Suprapubic skin (tissue), 4 donors: ENCODE data around the gene RBM33. TPM values are rescaled to one million over a fixed set of nuclear protein-coding genes. Genes with fewer than 3 reads are reported as not detected.

Experiments
- DNase-seq, 2 donors: peaks; one replicate each; pipeline ENCODE4 v3.0.0-alpha.2; 2019; ENCODE audit warnings: low spot score in 2 of 2
- H3K27ac ChIP-seq: fragments of 200-600 bp; sonication (generic); one replicate; pipeline ENCODE4 v1.5.1; 2019
- H3K27me3 ChIP-seq: fragments of 200-600 bp; sonication (generic); one replicate; pipeline ENCODE4 v1.5.1; 2019
- H3K36me3 ChIP-seq: fragments of 200-600 bp; sonication (generic); one replicate; pipeline ENCODE4 v1.5.1; 2019
- H3K4me1 ChIP-seq: fragments of 200-600 bp; sonication (generic); one replicate; pipeline ENCODE4 v1.5.1; 2019
- H3K4me3 ChIP-seq: fragments of 200-600 bp; sonication (generic); one replicate; pipeline ENCODE4 v1.5.1; 2019; ENCODE audit warnings: mild to moderate bottlenecking
- H3K9me3 ChIP-seq: fragments of 200-600 bp; sonication (generic); one replicate; pipeline ENCODE4 v1.5.1; 2019
- CTCF ChIP-seq, 2 donors: fragments of 200-600 bp in 1 of 2; fragments of 450-650 bp in 1 of 2; sonication (generic) in 1 of 2; IDR thresholded peaks; one replicate each; pipeline ENCODE4 v1.5.1; 2016 to 2019; ENCODE audit warnings: antibody characterized with exemption in 2 of 2, mild to moderate bottlenecking in 1 of 2, moderate library complexity in 1 of 2
- EP300 ChIP-seq: sonication (generic); formaldehyde crosslinking; IDR thresholded peaks from one replicate; pipeline ENCODE4 v1.6.1; 2017; ENCODE audit warnings: antibody characterized with exemption
- POLR2A ChIP-seq, 2 donors: fragments of 450-650 bp; IDR thresholded peaks; one replicate each; pipeline ENCODE4 v1.6.1; 2017; ENCODE audit warnings: antibody characterized with exemption in 2 of 2, mild to moderate bottlenecking in 2 of 2, moderate library complexity in 2 of 2
- POLR2AphosphoS5 ChIP-seq, 3 donors: sonication (generic); formaldehyde crosslinking; IDR thresholded peaks; one replicate each; pipeline ENCODE4 v1.6.1; 2017; ENCODE audit warnings: antibody characterized with exemption in 3 of 3
- WGBS: methylation state at CpG from one replicate; pipeline ENCODE4 v1.1.5; 2018; 5-methylcytosine and 5-hydroxymethylcytosine counted together
- total RNA-seq, 4 donors: library from RNA; depleted of rRNA; stranded (reverse); fragments of >200 nt; gene quantifications; one replicate each; pipeline ENCODE4 v1.1.0, GENCODE V29; 2016

The RBM33 gene
- total RNA-seq, 4 donors from 2014 or later, result 37.4 to 121 (median 58.2) TPM

- 78% methylated on average over 8 of the region's 8 CpGs for WGBS
- DNase-seq, result no peak
- H3K27me3 ChIP-seq, result peaks cover 50% of the 10 kb centered on the region
- no peaks in the 10 kb centered on the region for H3K36me3 ChIP-seq
- no peaks in the 10 kb centered on the region for H3K9me3 ChIP-seq
- TF ChIP-seq EP300 (no peak), POLR2AphosphoS5 (IDR thresholded peaks at IDR 0.05) (no peak), POLR2A (IDR thresholded peaks at IDR 0.05) (no peak), CTCF (IDR thresholded peaks at IDR 0.05) (no peak)
- peaks cover 19% of the 10 kb centered on the region for H3K4me1 ChIP-seq
- no peak overlapping the region for H3K4me3 ChIP-seq
- no peak overlapping the region for H3K27ac ChIP-seq
These were observed 151.5 kb downstream of the RBM33 start for GRCh38 chr7:155795951-155796350.

- peaks cover 56% of the 10 kb centered on the region for H3K27me3 ChIP-seq
- no peak overlapping the region for H3K4me3 ChIP-seq
- DNase-seq, result no peak
- H3K4me1 ChIP-seq, result peaks cover 19% of the 10 kb centered on the region
- no peaks in the 10 kb centered on the region for H3K36me3 ChIP-seq
- WGBS, result 40% methylated on average over 34 of the region's 60 CpGs
- TF ChIP-seq POLR2AphosphoS5 (IDR thresholded peaks at IDR 0.05) (no peak), POLR2A (IDR thresholded peaks at IDR 0.05) (no peak), EP300 (no peak), CTCF (IDR thresholded peaks at IDR 0.05) (peak; percentile 9 to 85)
- H3K27ac ChIP-seq, result no peak overlapping the region
- no peaks in the 10 kb centered on the region for H3K9me3 ChIP-seq
These were observed 152.2 kb downstream of the RBM33 start for GRCh38 chr7:155796381-155797261.

DNA sequence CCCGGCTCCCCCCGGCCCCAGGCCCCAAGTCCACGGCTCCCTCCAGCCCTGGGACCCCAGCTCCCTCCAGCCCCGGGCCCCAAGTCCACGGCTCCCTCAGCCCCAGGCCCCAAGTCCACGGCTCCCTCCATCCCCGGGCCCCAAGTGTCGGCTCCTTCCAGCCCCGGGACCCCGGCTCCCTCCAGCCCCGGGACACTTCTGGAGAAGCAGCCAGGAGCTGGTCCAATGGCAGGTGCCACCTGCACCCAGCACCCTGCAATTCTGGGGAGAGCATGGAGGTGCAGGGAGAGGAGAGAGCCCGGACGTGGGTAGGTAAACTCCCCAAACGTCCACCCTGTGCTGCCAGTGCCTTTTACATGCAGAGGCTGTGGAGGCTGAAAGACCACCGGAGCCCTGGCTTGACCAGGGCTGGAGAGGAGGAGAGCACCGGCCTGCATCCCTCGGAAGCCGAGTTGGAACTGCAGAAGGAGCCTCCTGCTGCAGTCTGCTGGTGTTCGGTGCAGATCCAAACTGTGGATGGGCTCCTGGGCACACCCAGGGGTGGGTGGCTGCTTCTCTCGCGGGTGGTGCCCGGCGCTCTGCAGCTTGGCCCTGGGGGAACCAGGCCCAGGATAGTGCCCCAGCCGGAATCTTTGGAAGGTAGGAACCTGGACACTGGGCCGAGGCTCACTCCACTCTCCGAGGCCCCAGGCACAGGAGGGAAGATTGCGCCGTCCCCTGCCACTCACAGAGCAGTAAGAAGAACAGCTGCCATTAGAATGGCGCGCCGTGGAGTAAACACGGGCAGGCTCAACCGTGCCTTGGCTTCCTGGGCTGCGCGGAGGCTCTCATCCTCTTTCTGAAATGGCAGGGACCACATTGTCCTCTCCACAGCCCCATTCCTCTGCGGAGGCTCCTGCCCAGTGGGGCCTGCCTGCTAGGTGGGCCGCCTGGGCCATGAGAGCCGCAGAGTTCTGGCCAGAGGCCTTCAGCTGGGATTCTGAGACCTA lies 153.1 kb downstream of the RBM33 start:
- no peak for TF ChIP-seq EP300
- TF ChIP-seq POLR2A (IDR thresholded peaks at IDR 0.05), result no peak
- TF ChIP-seq POLR2AphosphoS5 (IDR thresholded peaks at IDR 0.05), result no peak
- no peak for TF ChIP-seq CTCF (IDR thresholded peaks at IDR 0.05)
- Histone ChIP-seq H3K4me1 (peaks cover 19% of the 10 kb centered on the region), H3K9me3 (no peaks in the 10 kb centered on the region), H3K27me3 (peaks cover 64% of the 10 kb centered on the region), H3K36me3 (no peaks in the 10 kb centered on the region), H3K4me3 (no peak overlapping the region), H3K27ac (no peak overlapping the region)
- 60% methylated on average over 6 of the region's 38 CpGs for WGBS
- DNase-seq, result no peak

- no peak overlapping the region for H3K27ac ChIP-seq
- H3K36me3 ChIP-seq, result no peaks in the 10 kb centered on the region
- peaks cover 77% of the 10 kb centered on the region for H3K27me3 ChIP-seq
- H3K4me1 ChIP-seq, result peaks cover 31% of the 10 kb centered on the region
- 65% methylated on average over 12 of the region's 13 CpGs for WGBS
- no peak overlapping the region for H3K4me3 ChIP-seq
- TF ChIP-seq CTCF (IDR thresholded peaks at IDR 0.05) (no peak), EP300 (no peak), POLR2AphosphoS5 (IDR thresholded peaks at IDR 0.05) (no peak), POLR2A (IDR thresholded peaks at IDR 0.05) (no peak)
- DNase-seq, result no peak
- no peaks in the 10 kb centered on the region for H3K9me3 ChIP-seq
These were observed 154.4 kb downstream of the RBM33 start for GRCh38 chr7:155798673-155799439.
